ENCODE measurements around the gene B4GALT7.
"Not testable (repeated sequence)": the region's sequence is repeated elsewhere in the genome, so short reads cannot be mapped to it uniquely, and the experiment has no call there.

The B4GALT7 gene

GRCh38 chr5:177610131-177610769 lies 10.3 kb downstream of the B4GALT7 start:
- DNase-seq = peak; percentile 46

GRCh38 chr5:177610770-177611445 lies 11.0 kb downstream of the B4GALT7 start:
- no peak for DNase-seq

GRCh38 chr5:177611446-177612214 lies 11.7 kb downstream of the B4GALT7 start:
- DNase-seq = no peak

GRCh38 chr5:177612215-177612673 lies 12.3 kb downstream of the B4GALT7 start:
- no peak for DNase-seq

- DNase-seq = no peak
Observed at GRCh38 chr5:177620560-177620959, 20.6 kb downstream of the B4GALT7 start.

GRCh38 chr5:177624172-177624571 lies 24.2 kb downstream of the B4GALT7 start:
- not testable (repeated sequence) for DNase-seq

- not testable (repeated sequence) for DNase-seq
Observed at GRCh38 chr5:177630186-177630585, 30.3 kb downstream of the B4GALT7 start.

GRCh38 chr5:177634912-177635311 lies 35.0 kb downstream of the B4GALT7 start:
- DNase-seq = not testable (repeated sequence)

- not testable (repeated sequence) for DNase-seq
Observed at GRCh38 chr5:177645462-177645861, 45.5 kb downstream of the B4GALT7 start.

- DNase-seq = not testable (repeated sequence)
Observed at GRCh38 chr5:177651235-177651634, 51.3 kb downstream of the B4GALT7 start.

GRCh38 chr5:177657846-177658245 lies 57.9 kb downstream of the B4GALT7 start:
- not testable (repeated sequence) for DNase-seq

- not testable (repeated sequence) for DNase-seq
Observed at GRCh38 chr5:177658542-177658941, 58.6 kb downstream of the B4GALT7 start.
